ENCODE results near the gene TMEM79.

- TF ChIP-seq, protein P1, sequence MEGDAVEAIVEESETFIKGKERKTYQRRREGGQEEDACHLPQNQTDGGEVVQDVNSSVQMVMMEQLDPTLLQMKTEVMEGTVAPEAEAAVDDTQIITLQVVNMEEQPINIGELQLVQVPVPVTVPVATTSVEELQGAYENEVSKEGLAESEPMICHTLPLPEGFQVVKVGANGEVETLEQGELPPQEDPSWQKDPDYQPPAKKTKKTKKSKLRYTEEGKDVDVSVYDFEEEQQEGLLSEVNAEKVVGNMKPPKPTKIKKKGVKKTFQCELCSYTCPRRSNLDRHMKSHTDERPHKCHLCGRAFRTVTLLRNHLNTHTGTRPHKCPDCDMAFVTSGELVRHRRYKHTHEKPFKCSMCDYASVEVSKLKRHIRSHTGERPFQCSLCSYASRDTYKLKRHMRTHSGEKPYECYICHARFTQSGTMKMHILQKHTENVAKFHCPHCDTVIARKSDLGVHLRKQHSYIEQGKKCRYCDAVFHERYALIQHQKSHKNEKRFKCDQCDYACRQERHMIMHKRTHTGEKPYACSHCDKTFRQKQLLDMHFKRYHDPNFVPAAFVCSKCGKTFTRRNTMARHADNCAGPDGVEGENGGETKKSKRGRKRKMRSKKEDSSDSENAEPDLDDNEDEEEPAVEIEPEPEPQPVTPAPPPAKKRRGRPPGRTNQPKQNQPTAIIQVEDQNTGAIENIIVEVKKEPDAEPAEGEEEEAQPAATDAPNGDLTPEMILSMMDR (conservative IDR thresholded peaks at IDR 0.05; ENCODE audit: low read depth, low read length): no peak
- TF ChIP-seq EZH2 (IDR thresholded peaks at IDR 0.05; ENCODE audit: borderline replicate concordance, low read depth, low read length, poor library complexity, severe bottlenecking): no peak
Observed at GRCh38 chr1:156293895-156294294, 9.8 kb downstream of the TMEM79 start.

Measured in A673 (cell line).